ENCODE data around the gene SLC12A3.

DNA sequence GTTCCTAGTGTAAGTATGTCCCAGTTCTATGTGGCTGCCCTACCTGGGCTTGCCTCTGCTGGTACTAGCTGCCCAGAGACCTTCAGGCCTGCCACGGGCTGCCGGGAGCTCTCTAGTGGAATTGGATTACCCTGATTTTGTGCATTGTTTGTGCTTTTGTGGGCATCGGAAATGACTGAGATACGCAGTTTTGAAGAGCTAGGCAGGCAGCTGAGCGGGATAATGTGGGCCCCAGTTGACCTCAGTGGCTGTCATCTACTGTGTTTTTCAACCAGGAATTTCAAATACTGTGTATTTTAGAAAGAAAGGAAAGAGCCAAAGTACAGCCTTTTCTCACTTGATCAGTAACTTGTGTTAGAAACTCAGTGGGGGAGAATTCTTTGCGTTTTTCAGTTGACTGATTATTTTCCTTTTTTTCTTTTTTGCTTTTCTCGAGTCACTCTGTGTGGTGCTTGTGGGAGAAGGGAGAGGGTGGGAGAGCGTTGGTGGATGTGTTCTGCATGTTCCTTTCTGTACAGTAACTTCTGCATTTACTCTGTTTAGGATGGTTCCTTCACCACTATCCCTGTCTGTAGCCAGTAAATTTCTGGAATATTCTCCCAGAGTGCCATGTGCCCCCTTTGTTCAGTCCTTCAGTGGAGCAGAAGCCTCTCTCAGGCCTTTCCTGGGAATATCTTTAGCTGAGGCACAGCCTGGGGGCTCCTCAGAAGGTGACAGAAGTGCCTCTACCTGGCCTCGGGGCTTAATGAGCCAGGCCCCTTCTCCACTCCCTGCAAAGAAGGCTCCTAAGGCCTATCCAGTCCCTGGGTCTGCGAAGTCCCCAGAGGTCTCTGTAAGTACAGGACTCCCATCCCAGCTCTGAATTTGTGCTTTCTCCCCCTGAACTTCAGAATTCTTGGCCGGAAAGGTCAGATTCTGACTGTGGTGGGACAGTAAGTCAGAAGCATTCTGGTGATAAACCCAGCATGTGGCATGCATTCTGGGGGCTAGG, 15.0 kb upstream of the SLC12A3 start:
- TF ChIP-seq CTCF (IDR thresholded peaks at IDR 0.05), result no peak
- no peak for TF ChIP-seq POLR2A (IDR thresholded peaks at IDR 0.05)
